Stimulated activated CD4-positive, alpha-beta T cell treated with anti-CD3 and anti-CD28 coated beads, TNF-alpha, amount 100 ng/mL, for 1 hour (primary cell): ENCODE measurements around the gene IFT20.
"Not testable (repeated sequence)": the region's sequence is repeated elsewhere in the genome, so short reads cannot be mapped to it uniquely, and the experiment has no call there.

ENCODE experiments used
- DNase-seq, 3 donors: peaks; one replicate each; pipeline ENCODE4 v3.0.0-alpha.2; 2020; ENCODE audit warnings: low read depth in 3 of 3, low spot score in 1 of 3

Gene IFT20

GRCh38 chr17:28317099-28317965, 17.9 kb downstream of the IFT20 start:
- no peak for DNase-seq

- no peak for DNase-seq
These were observed 19.2 kb downstream of the IFT20 start for GRCh38 chr17:28315846-28316705.

GRCh38 chr17:28313841-28314240, 21.4 kb downstream of the IFT20 start:
- DNase-seq, result no peak

- DNase-seq, result no peak
These were observed 28.3 kb downstream of the IFT20 start for GRCh38 chr17:28306954-28307401.

GRCh38 chr17:28298449-28298848, 36.8 kb downstream of the IFT20 start:
- no peak for DNase-seq

GRCh38 chr17:28295677-28296578, 39.3 kb downstream of the IFT20 start:
- no peak for DNase-seq

- DNase-seq, result no peak
These were observed 41.3 kb downstream of the IFT20 start for GRCh38 chr17:28293994-28294393.

- not testable (repeated sequence) for DNase-seq
These were observed 42.4 kb downstream of the IFT20 start for GRCh38 chr17:28292878-28293277.

- DNase-seq, result no peak
These were observed 43.4 kb downstream of the IFT20 start for GRCh38 chr17:28291780-28292330.

GRCh38 chr17:28290703-28291102, 44.6 kb downstream of the IFT20 start:
- no peak for DNase-seq

- DNase-seq, result no peak
These were observed 49.3 kb downstream of the IFT20 start for GRCh38 chr17:28285965-28286364.

GRCh38 chr17:28282596-28282995, 52.7 kb downstream of the IFT20 start:
- DNase-seq, result no peak

GRCh38 chr17:28280826-28281225, 54.4 kb downstream of the IFT20 start:
- DNase-seq, result no peak

- no peak for DNase-seq
These were observed 55.9 kb downstream of the IFT20 start for GRCh38 chr17:28279411-28279810.
